ENCODE measurements around the gene UBP1.
A peak's percentile ranks its signal among the peaks of the same experiment; 100 is the strongest.
"Not testable (repeated sequence)": the region's sequence is repeated elsewhere in the genome, so short reads cannot be mapped to it uniquely, and the experiment has no call there.

The UBP1 gene

GRCh38 chr3:33424606-33425452 is 15.4 kb downstream of the UBP1 start:
- H3K4me3 ChIP-seq (replicated peaks; ENCODE audit: low read depth, low read length): no peak overlapping the region
- TF ChIP-seq, protein P1, sequence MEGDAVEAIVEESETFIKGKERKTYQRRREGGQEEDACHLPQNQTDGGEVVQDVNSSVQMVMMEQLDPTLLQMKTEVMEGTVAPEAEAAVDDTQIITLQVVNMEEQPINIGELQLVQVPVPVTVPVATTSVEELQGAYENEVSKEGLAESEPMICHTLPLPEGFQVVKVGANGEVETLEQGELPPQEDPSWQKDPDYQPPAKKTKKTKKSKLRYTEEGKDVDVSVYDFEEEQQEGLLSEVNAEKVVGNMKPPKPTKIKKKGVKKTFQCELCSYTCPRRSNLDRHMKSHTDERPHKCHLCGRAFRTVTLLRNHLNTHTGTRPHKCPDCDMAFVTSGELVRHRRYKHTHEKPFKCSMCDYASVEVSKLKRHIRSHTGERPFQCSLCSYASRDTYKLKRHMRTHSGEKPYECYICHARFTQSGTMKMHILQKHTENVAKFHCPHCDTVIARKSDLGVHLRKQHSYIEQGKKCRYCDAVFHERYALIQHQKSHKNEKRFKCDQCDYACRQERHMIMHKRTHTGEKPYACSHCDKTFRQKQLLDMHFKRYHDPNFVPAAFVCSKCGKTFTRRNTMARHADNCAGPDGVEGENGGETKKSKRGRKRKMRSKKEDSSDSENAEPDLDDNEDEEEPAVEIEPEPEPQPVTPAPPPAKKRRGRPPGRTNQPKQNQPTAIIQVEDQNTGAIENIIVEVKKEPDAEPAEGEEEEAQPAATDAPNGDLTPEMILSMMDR (IDR thresholded peaks at IDR 0.05; ENCODE audit: low read length, missing control alignments): no peak
- no peak for DNase-seq (ENCODE audit: low read depth)

- TF ChIP-seq, protein P1 (IDR thresholded peaks at IDR 0.05; ENCODE audit: low read length, missing control alignments): no peak
- H3K4me3 ChIP-seq (replicated peaks; ENCODE audit: low read depth, low read length): no peak overlapping the region
- no peak for DNase-seq (ENCODE audit: low read depth)
These were observed 19.2 kb downstream of the UBP1 start for GRCh38 chr3:33420966-33421365.

- no peak for DNase-seq (ENCODE audit: low read depth)
- no peak overlapping the region for H3K4me3 ChIP-seq (replicated peaks; ENCODE audit: low read depth, low read length)
- TF ChIP-seq, protein P1 (IDR thresholded peaks at IDR 0.05; ENCODE audit: low read length, missing control alignments): no peak
These were observed 20.3 kb downstream of the UBP1 start for GRCh38 chr3:33419948-33420347.

GRCh38 chr3:33417066-33417673 is 23.0 kb downstream of the UBP1 start:
- TF ChIP-seq, protein P1 (IDR thresholded peaks at IDR 0.05; ENCODE audit: low read length, missing control alignments): no peak
- peak; percentile 52 for DNase-seq (ENCODE audit: low read depth)

DNA sequence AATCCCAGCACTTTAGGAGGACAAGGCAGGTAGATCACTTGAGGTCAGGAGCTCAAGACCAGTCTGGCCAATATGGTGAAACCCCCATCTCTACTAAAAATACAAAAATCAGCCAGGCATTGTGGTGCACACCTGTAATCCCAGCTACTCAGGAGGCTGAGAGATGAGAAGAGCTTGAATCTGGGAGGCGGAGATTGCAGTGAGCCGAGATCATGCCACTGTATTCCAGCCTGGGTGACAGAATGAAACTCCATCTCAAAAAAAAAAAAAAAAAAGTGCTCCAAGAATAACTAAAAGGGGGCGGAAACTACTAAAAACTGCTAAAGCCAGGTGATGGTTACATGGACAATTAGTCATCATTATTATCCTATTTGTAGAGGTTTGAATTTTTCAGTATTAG is 29.4 kb downstream of the UBP1 start:
- not testable (repeated sequence) for DNase-seq (ENCODE audit: low read depth); H3K4me3 ChIP-seq (replicated peaks; ENCODE audit: low read depth, low read length)

More at GRCh38 chr3:33417066-33417673, 23.0 kb downstream of the UBP1 start:
- H3K4me3 ChIP-seq (replicated peaks; ENCODE audit: low read depth, low read length): no peak overlapping the region

DNA sequence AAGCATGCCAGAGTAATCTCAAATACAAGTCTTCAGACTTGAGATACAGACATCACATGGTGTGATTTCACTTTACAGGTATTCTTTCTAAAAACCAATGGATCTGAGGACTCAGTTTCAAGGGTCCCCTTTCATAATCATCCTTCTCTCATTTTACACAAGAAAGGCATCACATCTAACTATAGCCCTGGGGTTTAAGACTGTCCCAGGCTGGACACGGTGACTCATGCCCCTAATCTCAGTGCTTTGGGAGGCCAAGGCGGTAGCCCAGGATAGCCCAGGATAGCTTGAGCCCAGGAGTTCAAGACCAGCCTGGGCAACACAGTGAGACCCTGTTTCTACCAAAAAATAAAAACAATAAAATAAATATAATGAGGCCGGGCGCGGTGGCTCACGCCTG is 36.4 kb downstream of the UBP1 start:
- TF ChIP-seq, protein P1 (IDR thresholded peaks at IDR 0.05; ENCODE audit: low read length, missing control alignments): no peak
- no peak for DNase-seq (ENCODE audit: low read depth)

GRCh38 chr3:33402936-33403335 is 37.3 kb downstream of the UBP1 start:
- TF ChIP-seq, protein P1 (IDR thresholded peaks at IDR 0.05; ENCODE audit: low read length, missing control alignments): no peak

More for the DNA sequence above, 36.4 kb downstream of the UBP1 start:
- H3K4me3 ChIP-seq (replicated peaks; ENCODE audit: low read depth, low read length): no peak overlapping the region

More at GRCh38 chr3:33402936-33403335, 37.3 kb downstream of the UBP1 start:
- DNase-seq (ENCODE audit: low read depth): no peak
- H3K4me3 ChIP-seq (replicated peaks; ENCODE audit: low read depth, low read length): no peak overlapping the region

All from fibroblast of pulmonary artery (primary cell).